Liver (tissue), 9 donors: ENCODE measurements around the gene FSCN2. TPM values are rescaled to one million over a fixed set of nuclear protein-coding genes. Genes with fewer than 3 reads are reported as not detected.

Source experiments
- DNase-seq: peaks from one replicate; pipeline ENCODE4 v3.0.0-alpha.2; 2017; ENCODE audit warnings: low spot score
- H3K27ac ChIP-seq, 2 donors: one replicate each; pipeline ENCODE4 v1.7.0; 2013; ENCODE audit warnings: inconsistent platforms in 2 of 2, low read length in 2 of 2, control low read depth in 1 of 2, low read depth in 1 of 2, mild to moderate bottlenecking in 1 of 2
- H3K27me3 ChIP-seq, 4 donors: one replicate each; pipeline versions ENCODE4 v1.6.1 to v1.7.0; 2013; ENCODE audit warnings: low read length in 3 of 4, inconsistent platforms in 1 of 4, mild to moderate bottlenecking in 1 of 4, moderate library complexity in 1 of 4; ENCODE audit not compliant: control insufficient read depth in 4 of 4, insufficient read depth in 4 of 4
- H3K36me3 ChIP-seq, 4 donors: one replicate each; pipeline versions ENCODE4 v1.6.1 to v1.7.0; 2013; ENCODE audit warnings: low read length in 3 of 4, mild to moderate bottlenecking in 3 of 4, low read depth in 1 of 4, moderate library complexity in 1 of 4; ENCODE audit not compliant: control insufficient read depth in 4 of 4, insufficient read depth in 3 of 4
- H3K4me1 ChIP-seq, 4 donors: one replicate each; pipeline versions ENCODE4 v1.6.1 to v1.7.0; 2013; ENCODE audit warnings: low read length in 3 of 4, mild to moderate bottlenecking in 3 of 4, moderate library complexity in 1 of 4; ENCODE audit not compliant: control insufficient read depth in 4 of 4, insufficient read depth in 4 of 4
- H3K4me3 ChIP-seq, 3 donors: one replicate each; pipeline versions ENCODE4 v1.6.1 to v1.7.0; 2013; ENCODE audit warnings: low read length in 3 of 3, control low read depth in 1 of 3, low read depth in 1 of 3, mild to moderate bottlenecking in 1 of 3
- H3K9ac ChIP-seq, 2 donors: one replicate each; pipeline ENCODE4 v1.7.0; 2013; ENCODE audit warnings: low read length in 2 of 2, mild to moderate bottlenecking in 2 of 2, moderate library complexity in 2 of 2, control low read depth in 1 of 2, low read depth in 1 of 2
- H3K9me3 ChIP-seq, 4 donors: one replicate each; pipeline versions ENCODE4 v1.6.1 to v1.7.0; 2013; ENCODE audit warnings: low read length in 3 of 4; ENCODE audit not compliant: control insufficient read depth in 4 of 4
- CTCF ChIP-seq: fragments of 150-350 bp; IDR thresholded peaks from 2 replicates; pipeline ENCODE4 v1.5.1; 2017; ENCODE audit warnings: improper control_type of control experiment, low read depth, low read length; ENCODE audit not compliant: missing input control
- EGR1 ChIP-seq, 2 donors: IDR thresholded peaks; 2 replicates each; pipeline ENCODE4 v1.6.1; 2016 to 2018; ENCODE audit warnings: antibody characterized with exemption in 2 of 2, low read depth in 2 of 2
- FOXA1 ChIP-seq: IDR thresholded peaks from 2 replicates; pipeline ENCODE4 v1.6.1; 2016; ENCODE audit warnings: antibody characterized with exemption
- FOXA2 ChIP-seq: IDR thresholded peaks from 2 replicates; pipeline ENCODE4 v1.6.1; 2016; ENCODE audit warnings: antibody characterized with exemption
- GABPA ChIP-seq, 2 donors: IDR thresholded peaks in 1 of 2; conservative IDR thresholded peaks in 1 of 2; 2 replicates each; pipeline ENCODE4 v1.6.1; 2016; ENCODE audit warnings: antibody characterized with exemption in 2 of 2, mild to moderate bottlenecking in 1 of 2, moderate library complexity in 1 of 2
- HNF4A ChIP-seq, 2 donors: conservative IDR thresholded peaks; 2 replicates each; pipeline ENCODE4 v1.6.1; 2016; ENCODE audit warnings: antibody characterized with exemption in 2 of 2, mild to moderate bottlenecking in 2 of 2
- HNF4G ChIP-seq: IDR thresholded peaks from 2 replicates; pipeline ENCODE4 v1.6.1; 2016; ENCODE audit warnings: antibody characterized with exemption
- JUND ChIP-seq, 2 donors: IDR thresholded peaks; 2 replicates each; pipeline ENCODE4 v1.6.1; 2016; ENCODE audit warnings: antibody characterized with exemption in 2 of 2
- MAX ChIP-seq: IDR thresholded peaks from 2 replicates; pipeline ENCODE4 v1.6.1; 2016; ENCODE audit warnings: antibody characterized with exemption
- NR2F2 ChIP-seq: IDR thresholded peaks from 2 replicates; pipeline ENCODE4 v1.6.1; 2016; ENCODE audit warnings: antibody characterized with exemption
- RAD21 ChIP-seq, 2 donors: IDR thresholded peaks; 2 replicates each; pipeline ENCODE4 v1.6.1; 2016; ENCODE audit warnings: antibody characterized with exemption in 2 of 2, mild to moderate bottlenecking in 2 of 2
- REST ChIP-seq: IDR thresholded peaks from 2 replicates; pipeline ENCODE4 v1.6.1; 2016; ENCODE audit warnings: antibody characterized with exemption, mild to moderate bottlenecking
- RXRA ChIP-seq, 2 donors: IDR thresholded peaks; 2 replicates each; pipeline ENCODE4 v1.6.1; 2017 to 2018; ENCODE audit warnings: antibody characterized with exemption in 2 of 2, mild to moderate bottlenecking in 1 of 2
- SP1 ChIP-seq: IDR thresholded peaks from 2 replicates; pipeline ENCODE4 v1.6.1; 2018; ENCODE audit warnings: antibody characterized with exemption, mild to moderate bottlenecking
- TAF1 ChIP-seq: conservative IDR thresholded peaks from 2 replicates; pipeline ENCODE4 v1.6.1; 2016; ENCODE audit warnings: antibody characterized with exemption, mild to moderate bottlenecking
- YY1 ChIP-seq: IDR thresholded peaks from 2 replicates; pipeline ENCODE4 v1.6.1; 2016; ENCODE audit warnings: antibody characterized with exemption, mild to moderate bottlenecking
- ZBTB33 ChIP-seq: IDR thresholded peaks from 2 replicates; pipeline ENCODE4 v1.6.1; 2016; ENCODE audit warnings: antibody characterized with exemption
- WGBS: extraction: QIAGEN DNeasy Blood & Tissue Kit; methylation state at CpG from one replicate; pipeline ENCODE4 v1.1.7; 2013; 5-methylcytosine and 5-hydroxymethylcytosine counted together
- polyA plus RNA-seq, 2 donors: library from polyadenylated mRNA; stranded (reverse) in 1 of 2; unstranded in 1 of 2; fragments of 200-250 nt in 1 of 2; fragments of >200 nt in 1 of 2; fragmentation: Nextera tagmentation in 1 of 2; extraction: Ambion mirVana in 1 of 2; gene quantifications; one replicate each; pipeline versions ENCODE4 v1.2.1 to v1.2.3, GENCODE V29; 2013 to 2015
- total RNA-seq, 2 donors: library from RNA; depleted of rRNA; stranded (reverse); fragments of >200 nt; gene quantifications; one replicate each; pipeline ENCODE4 v1.2.3, GENCODE V29; 2014
- donor health status: healthy.
- donor health status: healthy.
- donor health status: healthy.
- donor health status: healthy.
- donor health status: healthy.

FSCN2 gene
- total and polyA plus RNA-seq, 4 donors, result 0.09 to 0.42 TPM; not detected in 2

GRCh38 chr17:81489012-81489997 lies 38.9 kb upstream of the FSCN2 start:
- no peak overlapping the region for H3K4me3 ChIP-seq
- H3K9ac ChIP-seq, result no peak overlapping the region
- TF ChIP-seq REST, result no peak
- no peak for TF ChIP-seq JUND (IDR thresholded peaks at IDR 0.05)
- no peak for TF ChIP-seq GABPA (IDR thresholded peaks at IDR 0.05 in 1 of 2, conservative IDR thresholded peaks at IDR 0.05 in 1 of 2)
- no peaks in the 10 kb centered on the region for H3K27me3 ChIP-seq
- DNase-seq, result no peak
- H3K9me3 ChIP-seq, result no peaks in the 10 kb centered on the region
- no peak overlapping the region for H3K27ac ChIP-seq
- 84% methylated on average over 27 of the region's 27 CpGs for WGBS
- H3K36me3 ChIP-seq, result no peaks in the 10 kb centered on the region
- peaks cover 3 to 9% (median 6%) of the 10 kb centered on the region in 4 donors for H3K4me1 ChIP-seq

GRCh38 chr17:81489998-81490992 lies 37.9 kb upstream of the FSCN2 start:
- H3K9ac ChIP-seq, result no peak overlapping the region
- DNase-seq, result no peak
- no peak overlapping the region for H3K4me3 ChIP-seq
- no peak for TF ChIP-seq CTCF
- no peak for TF ChIP-seq FOXA2
- no peak for TF ChIP-seq FOXA1
- TF ChIP-seq REST, result no peak
- TF ChIP-seq TAF1, result no peak
- TF ChIP-seq RXRA (IDR thresholded peaks at IDR 0.05), result no peak
- no peak for TF ChIP-seq JUND (IDR thresholded peaks at IDR 0.05)
- TF ChIP-seq MAX, result no peak
- no peak for TF ChIP-seq SP1
- no peak for TF ChIP-seq HNF4A (conservative IDR thresholded peaks at IDR 0.05)
- no peak for TF ChIP-seq NR2F2
- TF ChIP-seq EGR1 (IDR thresholded peaks at IDR 0.05; ENCODE audit: low read depth in 2 of 2), result no peak
- no peak for TF ChIP-seq HNF4G
- no peak for TF ChIP-seq ZBTB33
- no peak for TF ChIP-seq YY1
- no peak for TF ChIP-seq GABPA (IDR thresholded peaks at IDR 0.05 in 1 of 2, conservative IDR thresholded peaks at IDR 0.05 in 1 of 2)
- no peak for TF ChIP-seq RAD21 (IDR thresholded peaks at IDR 0.05)

More at GRCh38 chr17:81489998-81490992, 37.9 kb upstream of the FSCN2 start:
- Histone ChIP-seq H3K27ac (no peak overlapping the region), H3K36me3 (no peaks in the 10 kb centered on the region), H3K27me3 (no peaks in the 10 kb centered on the region), H3K9me3 (no peaks in the 10 kb centered on the region), H3K4me1 (peaks cover 3 to 8% (median 5%) of the 10 kb centered on the region in 4 donors)
- 55% methylated on average over 14 of the region's 14 CpGs for WGBS
